GM21390 (cell line): Measurements from ENCODE around the gene CDC23.
"Not testable (repeated sequence)": the region's sequence is repeated elsewhere in the genome, so short reads cannot be mapped to it uniquely, and the experiment has no call there.

Source experiments
- ATAC-seq: cut with Tn5 transposase; IDR thresholded peaks from one replicate; pipeline ENCODE4 v1.9.1; 2021; ENCODE audit not compliant: unreplicated experiment

The CDC23 gene

DNA sequence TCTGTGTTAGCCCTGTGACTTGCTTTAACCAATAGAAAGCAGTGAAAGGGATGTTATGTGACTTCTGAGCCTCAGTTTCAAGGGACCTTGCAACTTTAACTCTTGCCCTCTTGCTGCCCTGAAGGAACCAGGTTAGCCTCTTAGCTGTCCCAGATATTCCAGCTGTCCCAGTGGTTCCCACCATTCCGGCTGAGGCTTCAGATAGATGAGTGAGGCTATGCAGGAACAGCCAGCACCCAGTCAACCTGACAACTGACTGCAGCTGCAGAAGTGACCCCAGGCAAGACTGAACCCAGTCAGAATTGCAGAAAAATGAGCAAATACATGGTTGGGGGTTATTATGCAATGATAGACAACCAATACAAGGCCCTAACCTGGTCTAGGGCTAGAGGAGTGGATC, 10.4 kb upstream of the CDC23 start:
- ATAC-seq: no peak

DNA sequence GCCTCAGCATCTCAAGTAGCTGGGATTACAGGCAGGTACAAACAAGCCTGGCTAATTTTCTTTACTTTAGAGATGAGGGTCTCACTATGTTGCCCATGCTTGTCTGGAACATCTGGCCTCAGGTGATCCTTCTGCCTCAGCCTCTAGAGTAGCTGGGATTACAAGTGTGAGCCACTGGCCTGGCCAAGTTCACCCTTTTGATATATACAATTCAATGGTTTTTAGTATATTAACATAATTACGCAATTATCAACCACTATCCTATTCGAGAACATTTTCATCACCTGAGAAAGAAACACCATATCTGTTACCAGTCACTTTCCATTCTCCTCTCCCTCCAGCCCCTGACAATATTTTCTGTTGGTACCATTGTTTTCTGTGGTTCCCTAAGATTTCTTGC, 3.7 kb upstream of the CDC23 start:
- ATAC-seq: no peak

- ATAC-seq: peak; percentile 5
Measured at GRCh38 chr5:138212828-138213160, 329 bp downstream of the CDC23 start.

GRCh38 chr5:138210985-138211384, 2.1 kb downstream of the CDC23 start:
- no peak for ATAC-seq

DNA sequence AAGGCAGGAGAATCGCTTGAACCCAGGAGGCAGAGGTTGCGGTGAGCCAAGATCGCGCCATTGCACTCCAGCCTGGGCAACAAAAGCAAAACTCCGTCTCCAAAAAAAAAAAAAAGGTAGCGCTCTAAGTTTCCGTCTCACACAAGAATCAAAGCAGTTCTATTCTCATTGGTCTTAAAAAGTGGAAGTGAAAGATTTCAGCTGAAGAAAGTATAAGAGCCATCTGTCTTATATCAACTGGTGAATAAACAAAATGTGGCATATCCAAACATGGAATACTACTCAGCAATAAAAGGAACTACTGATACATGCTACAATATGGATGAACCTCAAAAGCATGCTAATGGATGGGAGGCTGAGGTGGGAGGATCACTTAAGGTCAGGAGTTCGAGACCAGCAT, 19.3 kb downstream of the CDC23 start:
- not testable (repeated sequence) for ATAC-seq

DNA sequence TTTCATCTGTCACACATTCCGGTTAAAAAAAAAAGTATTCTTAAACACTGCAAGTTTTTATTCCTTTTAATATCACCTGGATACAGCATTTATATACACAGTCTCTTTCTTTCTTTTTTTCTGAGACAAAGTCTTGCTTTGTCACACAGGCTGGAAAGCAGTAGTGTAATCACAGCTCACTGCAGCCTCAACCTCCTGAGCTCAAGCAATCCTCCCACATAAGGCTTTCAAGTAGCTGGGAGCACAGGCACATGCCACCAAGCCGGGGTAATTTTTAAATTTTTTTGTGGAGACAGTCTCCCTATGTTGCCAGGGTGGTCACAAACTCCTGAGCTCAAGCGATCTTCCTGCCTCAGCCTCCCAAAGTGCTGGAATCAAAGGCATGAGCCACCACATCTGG, 20.3 kb downstream of the CDC23 start:
- no peak for ATAC-seq

DNA sequence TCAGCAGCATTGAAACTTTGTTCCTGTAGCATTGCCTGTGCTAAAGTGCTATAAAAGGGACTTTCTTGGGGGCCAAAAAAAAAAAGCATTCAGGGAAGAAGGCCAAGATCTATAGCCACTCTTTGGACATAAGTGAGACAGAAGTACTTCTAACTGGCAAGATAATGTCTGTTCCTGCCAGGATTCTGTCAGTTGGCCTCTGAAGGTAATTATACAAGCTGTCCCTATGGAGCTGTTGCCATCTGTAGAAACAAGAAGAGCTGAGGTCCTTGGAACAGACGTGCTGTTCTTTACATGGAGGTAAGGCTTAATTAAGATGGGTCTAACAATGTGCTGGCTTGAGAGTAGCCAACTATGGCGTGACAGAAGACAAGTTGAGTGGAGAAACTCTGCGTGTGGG, 24.5 kb downstream of the CDC23 start:
- no peak for ATAC-seq

DNA sequence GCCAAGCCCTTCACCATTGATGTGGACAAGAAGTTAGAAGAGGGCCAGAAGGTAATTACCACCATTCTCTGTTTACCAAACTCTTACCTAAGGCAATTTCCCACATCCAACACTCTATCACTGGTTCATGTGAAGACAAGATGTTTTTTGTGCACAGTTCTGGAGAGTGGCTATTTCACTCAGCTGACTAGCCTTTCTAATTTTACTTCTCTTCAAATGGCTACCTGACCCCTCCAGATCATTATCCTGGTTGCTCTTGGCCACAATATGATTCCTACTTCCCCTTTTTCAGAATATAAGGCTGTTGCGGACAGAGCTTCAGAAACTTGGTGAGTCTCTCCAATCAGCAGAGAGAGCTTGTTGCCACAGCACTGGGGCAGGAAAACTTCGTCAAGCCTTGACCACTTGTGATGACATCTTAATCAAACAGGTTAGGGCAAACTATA, 27.1 kb downstream of the CDC23 start:
- ATAC-seq: no peak

DNA sequence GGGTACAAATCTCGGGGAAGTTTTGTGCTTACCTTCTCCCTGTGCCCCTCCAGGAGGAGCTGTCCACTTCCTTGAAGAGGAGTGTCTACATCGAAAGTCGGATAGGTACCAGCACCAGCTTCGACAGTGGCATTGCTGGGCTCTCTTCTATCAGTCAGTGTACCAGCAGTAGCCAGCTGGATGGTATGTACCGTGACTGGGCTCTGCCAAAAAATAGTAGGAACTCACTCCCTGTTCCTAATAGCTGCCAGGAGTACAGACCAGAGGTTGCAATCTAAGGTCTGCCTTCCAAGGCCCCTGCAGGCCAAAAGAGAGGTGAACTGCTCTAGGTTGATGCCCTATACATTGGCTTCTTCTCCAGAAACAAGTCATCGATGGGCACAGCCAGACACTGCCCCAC, 30.3 kb downstream of the CDC23 start:
- ATAC-seq: no peak

DNA sequence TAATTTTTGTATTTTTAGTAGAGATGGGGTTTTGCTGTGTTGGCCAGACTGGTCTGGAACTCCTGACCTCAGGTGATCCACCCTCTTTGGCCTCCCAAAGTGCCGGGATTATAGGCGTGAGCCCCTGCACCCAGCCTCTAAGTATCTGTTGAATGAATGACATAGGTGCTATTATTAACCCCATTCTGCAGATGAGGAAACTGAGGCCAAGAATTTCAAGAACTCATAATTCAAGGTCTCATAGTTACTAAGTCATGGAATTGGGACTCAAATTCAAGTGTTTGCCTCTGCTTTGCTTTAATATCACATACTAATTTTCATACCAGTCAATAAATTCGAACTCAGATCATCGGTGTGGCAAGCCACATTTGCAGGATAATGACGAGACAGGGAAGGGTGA, 32.3 kb downstream of the CDC23 start:
- ATAC-seq: no peak

GRCh38 chr5:138180183-138180782, 32.8 kb downstream of the CDC23 start:
- no peak for ATAC-seq

DNA sequence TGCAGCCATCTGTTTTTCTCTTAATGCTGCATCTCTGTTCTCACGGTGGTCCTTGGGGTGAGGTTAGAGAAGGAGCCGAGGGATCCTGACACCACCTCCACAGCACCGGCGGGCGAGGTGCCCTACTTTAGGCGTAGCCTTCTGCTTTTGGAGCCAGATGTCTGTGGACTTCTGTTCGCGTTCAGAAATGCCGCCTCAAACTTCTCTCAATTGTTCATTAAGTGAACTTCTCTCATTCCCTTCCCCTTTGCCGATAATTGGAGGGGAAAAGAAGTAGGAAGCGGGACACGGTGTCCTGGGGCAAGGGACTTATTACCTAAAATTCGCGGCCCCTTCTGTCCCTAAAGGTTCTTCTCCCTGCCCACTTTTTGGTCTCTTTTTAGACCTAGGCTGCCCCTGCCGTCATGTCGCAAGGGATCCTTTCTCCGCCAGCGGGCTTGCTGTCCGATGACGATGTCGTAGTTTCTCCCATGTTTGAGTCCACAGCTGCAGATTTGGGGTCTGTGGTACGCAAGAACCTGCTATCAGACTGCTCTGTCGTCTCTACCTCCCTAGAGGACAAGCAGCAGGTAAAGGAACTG, 33.8 kb downstream of the CDC23 start:
- ATAC-seq: peak; percentile 7

DNA sequence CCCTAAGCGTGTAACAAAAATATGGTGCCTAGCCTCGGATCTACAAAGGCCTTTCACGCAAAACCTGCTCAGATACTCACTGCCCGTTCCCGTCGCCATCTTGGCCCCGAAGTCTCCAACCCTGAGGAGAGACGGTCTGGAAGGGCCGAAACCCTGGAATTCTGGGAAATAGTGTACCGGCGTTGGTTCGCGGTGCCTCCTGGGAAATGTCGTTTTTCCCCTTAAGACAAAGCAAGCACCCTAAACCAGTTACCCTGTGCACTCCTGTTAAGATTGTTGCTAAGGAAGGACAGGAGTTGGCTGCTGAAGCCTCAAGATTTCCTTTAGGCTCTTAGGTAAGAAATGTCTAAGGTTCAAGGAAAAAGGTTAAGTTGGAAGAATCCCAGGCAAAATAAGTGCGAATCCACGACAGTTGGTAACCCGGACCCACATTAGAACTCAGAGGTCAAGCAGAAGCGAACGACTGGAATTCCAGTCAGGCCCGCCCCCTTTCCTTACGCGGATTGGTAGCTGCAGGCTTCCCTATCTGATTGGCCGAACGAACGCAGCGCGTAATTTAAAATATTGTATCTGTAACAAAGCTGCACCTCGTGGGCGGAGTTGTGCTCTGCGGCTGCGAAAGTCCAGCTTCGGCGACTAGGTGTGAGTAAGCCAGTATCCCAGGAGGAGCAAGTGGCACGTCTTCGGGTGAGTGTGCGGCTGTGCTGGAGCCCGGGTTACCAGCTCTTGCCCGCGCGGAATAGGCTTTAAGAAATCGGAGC, 34.4 kb downstream of the CDC23 start, which contains the start of the genes BRD8 and KIF20A:
TSS of gene BRD8 (minus strand) at position 115 of the 761 bp plus-strand sequence. CDS start at position 99, 16 bp downstream.
TSS of gene KIF20A (plus strand) at position 597 of the 761 bp plus-strand sequence. CDS start 569 bp downstream, outside the sequence.
- ATAC-seq: peak; percentile 82

- no peak for ATAC-seq
Measured at GRCh38 chr5:138177941-138178515, 35.1 kb downstream of the CDC23 start.

DNA sequence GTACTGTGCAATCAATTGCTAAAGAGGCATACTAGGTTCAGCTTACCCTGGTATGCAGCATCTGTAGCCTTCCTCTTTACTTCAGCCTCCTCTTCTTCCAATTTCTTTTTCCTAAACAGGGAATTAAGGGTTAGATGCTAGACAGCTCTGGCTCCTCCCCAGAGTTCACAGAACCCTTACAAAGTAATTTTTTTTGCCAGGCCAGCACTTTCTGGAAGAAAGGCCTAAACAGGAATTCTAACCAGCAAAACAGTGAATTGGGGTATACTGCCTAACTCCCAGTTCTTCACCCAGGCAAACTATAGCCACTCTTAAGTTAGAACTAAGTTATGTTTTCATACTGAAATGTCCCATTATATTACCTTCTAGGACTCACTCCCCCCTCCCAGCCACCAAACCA, 42.8 kb downstream of the CDC23 start:
- no peak for ATAC-seq

DNA sequence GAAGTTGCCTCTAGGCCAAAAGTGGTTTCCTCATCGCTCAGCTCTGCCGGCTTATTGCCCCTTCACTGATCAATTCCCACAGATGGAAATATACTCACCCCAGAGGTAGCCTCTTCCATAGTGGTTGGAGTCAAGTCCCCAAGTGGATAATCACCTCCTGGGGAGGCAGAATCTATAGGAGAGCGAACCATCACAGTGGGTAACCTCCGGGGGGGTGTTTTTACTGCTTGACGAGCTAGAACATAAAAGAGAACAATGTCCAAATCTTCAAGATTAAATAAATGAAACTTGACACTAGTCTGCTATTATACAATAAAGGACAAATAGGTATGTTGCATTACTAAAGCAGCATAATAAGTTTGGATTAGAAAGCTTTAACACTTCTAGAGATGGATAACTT, 44.0 kb downstream of the CDC23 start:
- no peak for ATAC-seq

DNA sequence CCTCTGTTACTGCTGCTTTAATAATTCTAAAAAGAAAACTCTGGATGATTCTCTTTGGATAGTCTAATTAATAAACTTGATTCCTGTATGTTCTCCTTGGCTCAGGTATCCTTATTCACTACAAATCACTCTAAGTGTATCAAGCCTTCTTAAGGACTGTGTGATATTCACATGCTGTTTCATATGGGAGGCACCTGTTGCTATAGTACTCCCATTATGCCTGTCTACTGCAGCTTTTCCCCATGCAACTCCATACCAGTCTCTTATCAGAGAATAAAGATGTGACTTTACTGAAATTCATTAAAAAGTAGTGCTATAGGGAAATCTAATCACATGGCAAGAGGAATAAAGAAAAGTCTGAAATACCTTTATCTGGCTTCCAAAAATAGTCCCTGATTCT, 49.4 kb downstream of the CDC23 start:
- no peak for ATAC-seq

- no peak for ATAC-seq
Measured at GRCh38 chr5:138160706-138161105, 52.4 kb downstream of the CDC23 start.

DNA sequence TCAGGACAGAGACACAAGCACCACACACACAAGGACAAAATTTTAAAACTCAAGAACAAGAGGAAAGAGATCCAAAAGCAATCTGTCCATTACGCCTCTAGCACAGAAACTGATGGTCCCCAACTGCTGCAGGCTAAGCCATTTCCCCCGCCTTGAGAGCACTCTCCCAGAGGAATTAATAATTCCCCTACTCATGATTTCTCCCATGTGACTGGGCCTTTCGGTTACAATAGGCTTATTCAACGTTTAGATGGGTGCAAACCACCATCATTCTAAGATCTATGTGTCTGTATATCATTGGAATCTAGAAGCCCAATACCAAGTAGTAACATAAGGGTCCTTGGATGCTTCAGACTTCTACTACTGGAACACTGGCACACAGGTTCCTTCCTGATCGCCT, 53.5 kb downstream of the CDC23 start:
- no peak for ATAC-seq

- ATAC-seq: no peak
Measured at GRCh38 chr5:138157626-138158025, 55.5 kb downstream of the CDC23 start.

- ATAC-seq: not testable (repeated sequence)
Measured at GRCh38 chr5:138155977-138156376, 57.1 kb downstream of the CDC23 start.

- no peak for ATAC-seq
Measured at GRCh38 chr5:138149530-138149929, 63.6 kb downstream of the CDC23 start.
